Body of pancreas (tissue), 4 donors: ENCODE data around the gene HES4. TPM values are rescaled to one million over a fixed set of nuclear protein-coding genes. Genes with fewer than 3 reads are reported as not detected.
A peak's percentile ranks its signal among the peaks of the same experiment; 100 is the strongest.

Experiments used
- ATAC-seq: fragments of 150-250 bp; one replicate; pipeline ENCODE4 v1.9.1; 2016
- DNase-seq, 4 donors: peaks; one replicate each; pipeline ENCODE4 v3.0.0-alpha.2; 2019
- H3K27ac ChIP-seq, 4 donors: fragments of 200-600 bp; sonication (generic); 1 replicate in 3 of 4; 2 replicates in 1 of 4; pipeline versions ENCODE4 v1.5.1 to v1.6.1; 2016 to 2019; ENCODE audit warnings: mild to moderate bottlenecking in 1 of 4, mixed read lengths in 1 of 4, moderate library complexity in 1 of 4
- H3K27me3 ChIP-seq, 2 donors: fragments of 200-600 bp; sonication (generic); one replicate each; pipeline ENCODE4 v1.6.0; 2016; ENCODE audit warnings: mild to moderate bottlenecking in 1 of 2
- H3K36me3 ChIP-seq, 2 donors: fragments of 200-600 bp; sonication (generic); replicated peaks in 1 of 2; 2 replicates each; pipeline ENCODE4 v1.5.1; 2016; ENCODE audit warnings: low read depth in 2 of 2; ENCODE audit not compliant: insufficient read depth in 1 of 2
- H3K4me1 ChIP-seq: fragments of 200-600 bp; sonication (generic); one replicate; pipeline ENCODE4 v1.6.0; 2016
- H3K4me3 ChIP-seq, 2 donors: fragments of 200-600 bp; sonication (generic); 1 replicate in 1 of 2; 2 replicates in 1 of 2; pipeline ENCODE4 v1.5.1; 2016 to 2019
- H3K9me3 ChIP-seq, 3 donors: fragments of 200-600 bp; sonication (generic); 1 replicate in 2 of 3; 2 replicates in 1 of 3; pipeline ENCODE4 v1.5.1; 2016
- POLR2A ChIP-seq, 3 donors: fragments of 450-650 bp; IDR thresholded peaks; one replicate each; pipeline ENCODE4 v1.6.1; 2016; ENCODE audit warnings: antibody characterized with exemption in 3 of 3, mild to moderate bottlenecking in 2 of 3
- WGBS, 2 donors: methylation state at CpG; one replicate each; pipeline ENCODE4 v1.1.5; 2017; 5-methylcytosine and 5-hydroxymethylcytosine counted together
- intact Hi-C: fragments of 100-400 bp; cut with DNase I; formaldehyde crosslinking; loops from one replicate; pipeline ENCODE4 v1.15.1; 2023
- total RNA-seq, 2 donors: library from RNA; depleted of rRNA; stranded (reverse); fragments of >200 nt; gene quantifications; one replicate each; pipeline ENCODE4 v1.1.0, GENCODE V29; 2016
- TF ChIP-seq, protein P1 (sequence below), 7 experiments: fragments of 450-650 bp in 4 of 7; fragments of 200-600 bp in 3 of 7; sonication (generic) in 3 of 7; IDR thresholded peaks; one replicate each; pipeline ENCODE4 v1.5.1; 2016 to 2019; ENCODE audit warnings: antibody characterized with exemption in 7 of 7

Gene HES4
- total RNA-seq, 2 donors from 2014 or later: 44.1 to 97.2 TPM

DNA sequence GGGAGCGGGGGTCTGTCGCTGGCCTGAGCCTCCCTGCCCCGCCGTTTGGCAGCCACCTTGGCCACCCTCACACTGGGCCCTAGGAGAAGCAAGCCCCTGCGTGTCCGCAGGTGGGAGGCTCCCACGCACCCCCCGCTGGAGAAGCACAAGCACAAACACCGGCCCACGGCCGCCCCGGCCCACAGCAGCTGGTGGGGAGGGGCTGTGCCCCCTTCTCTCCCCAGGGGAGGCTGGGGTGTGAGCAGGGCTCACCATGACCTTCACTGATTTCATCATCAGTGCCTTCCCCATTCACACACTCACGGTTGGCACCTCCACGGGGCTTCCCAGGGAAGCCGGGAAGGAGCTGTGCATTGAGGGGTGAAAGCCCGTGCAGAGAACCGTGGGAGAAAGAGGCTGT is 27.9 kb upstream of the HES4 start:
- DNase-seq (no peak), ATAC-seq (no peak)
- TF ChIP-seq, protein P1, sequence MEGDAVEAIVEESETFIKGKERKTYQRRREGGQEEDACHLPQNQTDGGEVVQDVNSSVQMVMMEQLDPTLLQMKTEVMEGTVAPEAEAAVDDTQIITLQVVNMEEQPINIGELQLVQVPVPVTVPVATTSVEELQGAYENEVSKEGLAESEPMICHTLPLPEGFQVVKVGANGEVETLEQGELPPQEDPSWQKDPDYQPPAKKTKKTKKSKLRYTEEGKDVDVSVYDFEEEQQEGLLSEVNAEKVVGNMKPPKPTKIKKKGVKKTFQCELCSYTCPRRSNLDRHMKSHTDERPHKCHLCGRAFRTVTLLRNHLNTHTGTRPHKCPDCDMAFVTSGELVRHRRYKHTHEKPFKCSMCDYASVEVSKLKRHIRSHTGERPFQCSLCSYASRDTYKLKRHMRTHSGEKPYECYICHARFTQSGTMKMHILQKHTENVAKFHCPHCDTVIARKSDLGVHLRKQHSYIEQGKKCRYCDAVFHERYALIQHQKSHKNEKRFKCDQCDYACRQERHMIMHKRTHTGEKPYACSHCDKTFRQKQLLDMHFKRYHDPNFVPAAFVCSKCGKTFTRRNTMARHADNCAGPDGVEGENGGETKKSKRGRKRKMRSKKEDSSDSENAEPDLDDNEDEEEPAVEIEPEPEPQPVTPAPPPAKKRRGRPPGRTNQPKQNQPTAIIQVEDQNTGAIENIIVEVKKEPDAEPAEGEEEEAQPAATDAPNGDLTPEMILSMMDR (IDR thresholded peaks at IDR 0.05): no peak
- TF ChIP-seq POLR2A (IDR thresholded peaks at IDR 0.05): no peak
- Histone ChIP-seq H3K4me1 (peaks cover 51% of the 10 kb centered on the region), H3K4me3 (no peak overlapping the region), H3K27ac (no peak overlapping the region), H3K36me3 (no peaks in the 10 kb centered on the region), H3K27me3 (no peaks in the 10 kb centered on the region), H3K9me3 (no peaks in the 10 kb centered on the region)
- 77 to 79% methylated on average over 6 to 17 of the region's 17 CpGs for WGBS, 2 donors
- intact Hi-C loops: no loop called here

DNA sequence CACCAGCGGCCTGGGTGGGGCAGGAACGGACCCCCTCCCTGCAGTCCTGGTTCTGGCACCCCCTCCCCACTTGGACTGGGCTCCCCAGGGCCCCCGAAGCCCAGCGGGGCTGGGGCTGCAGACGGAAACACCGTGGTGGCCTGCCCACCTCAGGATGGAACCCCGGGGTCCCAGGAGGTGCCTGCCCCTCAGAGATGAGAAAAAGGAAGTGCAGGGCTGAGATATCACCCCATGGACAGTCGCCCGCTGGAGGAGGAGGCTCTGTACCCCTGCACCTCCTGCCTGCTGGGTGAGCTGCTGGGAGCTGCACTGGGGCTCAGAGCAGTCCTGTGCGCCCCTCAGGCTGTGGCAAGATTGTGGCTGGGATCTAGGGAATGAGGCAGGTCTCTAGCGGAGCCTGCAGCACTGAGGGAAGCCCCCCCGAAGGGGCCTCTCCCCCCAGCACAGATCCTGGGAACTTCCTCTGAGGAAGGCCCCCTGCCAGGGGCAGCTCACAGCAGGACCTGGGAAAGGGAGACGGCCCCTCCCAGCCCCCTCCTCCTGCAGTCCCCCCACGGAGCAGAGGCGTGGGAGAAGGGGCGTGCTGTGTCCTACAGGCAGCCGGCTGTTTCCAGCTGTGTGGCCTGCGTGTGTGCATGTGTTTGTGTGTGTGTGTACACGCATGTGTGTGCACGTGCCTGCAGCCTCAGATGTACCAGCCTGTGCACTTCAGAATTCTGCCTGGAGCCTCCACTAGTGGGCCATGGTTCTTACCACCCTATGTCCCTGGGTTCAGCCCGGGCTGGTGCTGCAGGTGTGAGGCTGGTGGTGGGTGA is 26.9 kb upstream of the HES4 start:
- intact Hi-C loops: no loop called here
- ATAC-seq: no peak
- 68 to 97% methylated on average over 6 to 20 of the region's 21 CpGs for WGBS, 2 donors
- Histone ChIP-seq H3K27me3 (no peaks in the 10 kb centered on the region), H3K36me3 (no peaks in the 10 kb centered on the region), H3K9me3 (no peaks in the 10 kb centered on the region), H3K27ac (no peak overlapping the region), H3K4me1 (peaks cover 51% of the 10 kb centered on the region), H3K4me3 (no peak overlapping the region)
- no peak for DNase-seq
- TF ChIP-seq, protein P1 (IDR thresholded peaks at IDR 0.05): no peak
- TF ChIP-seq POLR2A (IDR thresholded peaks at IDR 0.05): no peak

DNA sequence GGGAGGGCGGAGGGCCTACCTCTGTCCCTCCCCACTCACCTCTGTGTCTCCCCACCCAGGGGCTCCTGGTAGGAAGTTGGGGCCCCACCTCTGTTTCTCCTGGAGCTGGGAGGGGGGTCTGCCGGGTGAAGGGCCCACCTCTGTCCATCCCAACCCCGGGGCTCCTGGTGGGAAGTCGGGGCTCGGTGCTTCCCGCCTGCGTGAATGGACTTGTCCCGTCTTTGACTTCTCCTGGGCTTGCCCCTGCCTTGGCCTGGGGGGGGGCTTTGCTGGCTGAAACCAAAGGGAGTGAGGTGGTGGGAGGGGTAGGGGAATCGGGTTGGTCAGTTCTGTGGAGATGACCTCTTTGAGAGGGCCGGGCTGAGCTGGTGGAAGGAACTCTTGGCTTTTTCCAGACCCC is 25.8 kb upstream of the HES4 start:
- TF ChIP-seq, protein P1 (IDR thresholded peaks at IDR 0.05): no peak
- Histone ChIP-seq H3K27me3 (no peaks in the 10 kb centered on the region), H3K4me1 (peaks cover 56% of the 10 kb centered on the region), H3K9me3 (no peaks in the 10 kb centered on the region), H3K4me3 (no peak overlapping the region), H3K27ac (peak overlapping the region; percentile 73 to 92 (median 86)), H3K36me3 (no peaks in the 10 kb centered on the region)
- ATAC-seq: no peak
- intact Hi-C loops: no loop called here
- DNase-seq: no peak
- WGBS, 2 donors: 78 to 83% methylated on average over 9 to 10 of the region's 10 CpGs

DNA sequence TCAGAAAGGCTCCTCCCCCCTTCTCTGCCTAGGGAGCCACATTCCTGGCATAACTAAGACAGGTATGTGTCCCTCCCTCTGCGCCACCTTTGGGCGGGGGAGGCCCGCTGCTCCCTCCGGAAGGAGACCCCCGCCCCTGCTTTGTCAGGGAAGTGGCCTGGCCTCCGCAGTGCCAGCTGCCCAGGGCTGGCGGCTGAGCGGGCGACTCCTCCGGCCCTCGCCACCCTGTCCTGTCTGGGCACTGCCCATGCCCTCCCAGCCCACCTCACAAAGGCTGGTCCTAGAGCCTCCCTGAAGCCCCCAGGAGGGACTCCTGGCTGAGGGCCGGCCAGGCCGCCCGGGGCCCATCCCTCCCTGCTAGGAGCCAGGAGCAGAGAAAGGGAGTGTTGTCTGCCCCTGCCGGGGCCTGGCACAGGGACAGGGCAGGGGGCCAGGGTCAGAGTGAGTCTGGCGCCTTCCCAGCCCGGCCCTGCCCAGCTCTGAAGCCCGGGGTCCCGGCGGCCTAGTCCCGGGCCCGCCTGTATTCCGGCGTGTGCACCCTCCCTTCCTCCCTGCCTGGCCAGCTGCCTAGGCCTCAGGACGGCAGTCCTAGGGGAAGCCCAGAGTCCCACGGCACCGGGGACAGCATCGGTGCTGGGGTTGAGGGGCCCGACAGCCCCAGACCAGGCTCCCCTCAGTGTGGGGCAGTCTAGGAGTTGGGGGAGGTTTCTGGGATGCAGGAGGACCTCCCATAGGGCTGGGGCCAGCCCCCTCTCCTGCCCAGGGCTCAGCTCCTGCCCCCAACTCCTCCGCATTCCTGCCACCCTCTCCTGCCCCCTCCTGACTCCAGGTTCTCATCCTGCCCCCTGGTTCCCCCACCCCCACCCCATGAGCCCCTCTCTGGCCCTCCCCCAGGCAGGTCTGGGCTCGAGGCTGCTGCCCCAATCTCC is 25.1 kb upstream of the HES4 start:
- Histone ChIP-seq H3K4me3 (no peak overlapping the region), H3K27me3 (no peaks in the 10 kb centered on the region), H3K9me3 (no peaks in the 10 kb centered on the region), H3K27ac (peak overlapping the region; percentile 73 to 92 (median 86)), H3K4me1 (peaks cover 60% of the 10 kb centered on the region), H3K36me3 (no peaks in the 10 kb centered on the region)
- TF ChIP-seq POLR2A (IDR thresholded peaks at IDR 0.05): peak; percentile 79 to 87 (median 80)
- TF ChIP-seq, protein P1 (IDR thresholded peaks at IDR 0.05): no peak
- intact Hi-C loops: no loop called here
- 42 to 91% methylated on average over 2 to 28 of the region's 31 CpGs for WGBS, 2 donors
- ATAC-seq (peak; percentile 68), DNase-seq (peak; percentile 66 to 86 (median 76))
